GM23248 (cell line): ENCODE data around the gene DPCD. TPM values are rescaled to one million over a fixed set of nuclear protein-coding genes. Genes with fewer than 3 reads are reported as not detected.

ENCODE experiments used
- DNase-seq: peaks from one replicate; pipeline ENCODE4 v3.0.0-alpha.2; 2015
- H2AFZ ChIP-seq: fragments of 200-600 bp; sonication (generic); 2 replicates; pipeline ENCODE4 v1.6.1; 2016; ENCODE audit warnings: antibody characterized with exemption
- H3F3A ChIP-seq: fragments of 200-600 bp; sonication (generic); 2 replicates; pipeline ENCODE4 v1.6.1; 2016; ENCODE audit warnings: mild to moderate bottlenecking, antibody characterized with exemption, mixed run types; ENCODE audit not compliant: insufficient read depth
- H3K27ac ChIP-seq: fragments of 200-600 bp; sonication (generic); 2 replicates; pipeline ENCODE4 v1.5.1; 2016; ENCODE audit warnings: mild to moderate bottlenecking
- H3K27me3 ChIP-seq: fragments of 200-600 bp; sonication (generic); replicated peaks from 2 replicates; pipeline ENCODE4 v1.6.1; 2016; ENCODE audit warnings: mild to moderate bottlenecking; ENCODE audit not compliant: insufficient read depth
- H3K36me3 ChIP-seq: fragments of 200-600 bp; sonication (generic); 2 replicates; pipeline ENCODE4 v1.6.1; 2016; ENCODE audit warnings: low read depth, mild to moderate bottlenecking
- H3K4me1 ChIP-seq: fragments of 200-600 bp; sonication (generic); 2 replicates; pipeline ENCODE4 v1.6.1; 2016; ENCODE audit warnings: mild to moderate bottlenecking; ENCODE audit not compliant: insufficient read depth
- H3K4me2 ChIP-seq: fragments of 200-600 bp; sonication (generic); one replicate; pipeline ENCODE4 v1.6.1; 2016; ENCODE audit warnings: mild to moderate bottlenecking; ENCODE audit not compliant: unreplicated experiment
- H3K4me3 ChIP-seq: fragments of 200-600 bp; sonication (generic); 2 replicates; pipeline ENCODE4 v1.5.1; 2016; ENCODE audit warnings: mild to moderate bottlenecking
- H3K79me2 ChIP-seq: fragments of 200-600 bp; sonication (generic); 2 replicates; pipeline ENCODE4 v1.6.1; 2016; ENCODE audit warnings: mild to moderate bottlenecking; ENCODE audit not compliant: insufficient read depth
- H3K9ac ChIP-seq: fragments of 200-600 bp; sonication (generic); 2 replicates; pipeline ENCODE4 v1.6.1; 2016; ENCODE audit warnings: mild to moderate bottlenecking
- H3K9me2 ChIP-seq: fragments of 200-600 bp; sonication (generic); 2 replicates; pipeline ENCODE4 v1.6.1; 2016; ENCODE audit warnings: mixed run types, mild to moderate bottlenecking, moderate library complexity; ENCODE audit not compliant: insufficient read depth
- H3K9me3 ChIP-seq: fragments of 200-600 bp; sonication (generic); one replicate; pipeline ENCODE4 v1.6.1; 2017; ENCODE audit warnings: low read depth
- H4K20me1 ChIP-seq: fragments of 200-600 bp; sonication (generic); 2 replicates; pipeline ENCODE4 v1.6.0; 2016; ENCODE audit not compliant: insufficient read depth
- EZH2 ChIP-seq: fragments of 200-600 bp; sonication (generic); IDR thresholded peaks from 2 replicates; pipeline ENCODE4 v1.6.1; 2018; ENCODE audit warnings: antibody characterized with exemption, mild to moderate bottlenecking; ENCODE audit not compliant: insufficient read depth, poor library complexity, severe bottlenecking
- EZH2phosphoT487 ChIP-seq: fragments of 200-600 bp; sonication (generic); IDR thresholded peaks from 2 replicates; pipeline ENCODE4 v1.6.1; 2018; ENCODE audit warnings: antibody characterized with exemption, moderate library complexity, mild to moderate bottlenecking, low read depth; ENCODE audit not compliant: insufficient read depth
- WGBS, 2 experiments: methylation state at CpG; one replicate each; pipeline ENCODE4 v1.1.6; 2015 to 2017; ENCODE audit warnings: low lambda C conversion rate in 2 of 2, low coverage in 1 of 2; ENCODE audit errors: missing lambda C conversion rate in 2 of 2; 5-methylcytosine and 5-hydroxymethylcytosine counted together
- in situ Hi-C: fragments of 300-500 bp; cut with MboI; formaldehyde crosslinking; loops from 2 replicates; pipeline ENCODE4 v1.15.0; 2020
- polyA plus RNA-seq: library from polyadenylated mRNA; unstranded; fragments of >200 nt; fragmentation: Nextera tagmentation; extraction: Ambion mirVana; gene quantifications from 2 replicates; pipeline ENCODE4 v1.2.1, GENCODE V29; 2016
- total RNA-seq: library from RNA; depleted of rRNA; stranded (reverse); fragments of >200 nt; shearing (Covaris generic); gene quantifications from 2 replicates; pipeline ENCODE4 v1.2.3, GENCODE V29; 2014

The DPCD gene
- total and polyA plus RNA-seq, 2 experiments from 2014 or later: 57.9 to 59.9 TPM

DNA sequence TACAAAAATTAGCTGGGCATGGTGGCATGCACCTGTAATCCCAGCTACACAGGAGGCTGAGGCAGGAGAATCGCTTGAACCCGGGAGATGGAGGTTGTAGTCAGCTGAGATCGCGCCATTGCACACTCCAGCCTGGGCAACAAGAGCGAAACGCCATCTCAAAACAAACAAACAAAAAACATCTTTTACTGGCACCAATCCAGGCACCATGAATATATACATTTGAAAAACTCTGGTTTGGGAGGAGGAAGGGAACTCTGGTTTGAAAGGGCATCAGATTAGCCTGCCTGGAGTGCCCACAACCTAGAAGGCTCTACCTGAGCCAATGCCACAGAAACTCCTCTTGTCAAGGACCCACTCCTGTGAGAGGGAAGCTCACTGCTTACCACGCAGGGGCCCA, 16.0 kb upstream of the DPCD start:
- H3K4me2 ChIP-seq: no peak overlapping the region
- no peak for DNase-seq
- H3K79me2 ChIP-seq: no peaks in the 10 kb centered on the region
- H2AFZ ChIP-seq: no peak overlapping the region
- H3K9me2 ChIP-seq: no peaks in the 10 kb centered on the region
- H3K9ac ChIP-seq: no peak overlapping the region
- H3K4me1 ChIP-seq: no peaks in the 10 kb centered on the region
- no peaks in the 10 kb centered on the region for H3K9me3 ChIP-seq
- no peaks in the 10 kb centered on the region for H4K20me1 ChIP-seq
- TF ChIP-seq EZH2phosphoT487 (no peak), EZH2 (no peak)
- no peak overlapping the region for H3K27ac ChIP-seq
- H3F3A ChIP-seq: no peaks in the 10 kb centered on the region
- in situ Hi-C loops: no loop called here
- H3K27me3 ChIP-seq: peaks cover 15% of the 10 kb centered on the region
- 83 to 85% methylated on average over 7 of the region's 7 CpGs for WGBS, 2 experiments
- H3K36me3 ChIP-seq: no peaks in the 10 kb centered on the region
- no peak overlapping the region for H3K4me3 ChIP-seq

- DNase-seq: no peak
- no peak overlapping the region for H3K27ac ChIP-seq
- H3K79me2 ChIP-seq: no peaks in the 10 kb centered on the region
- no peak overlapping the region for H3K9ac ChIP-seq
- H3K4me1 ChIP-seq: no peaks in the 10 kb centered on the region
- no peaks in the 10 kb centered on the region for H3F3A ChIP-seq
- TF ChIP-seq EZH2 (no peak), EZH2phosphoT487 (no peak)
- no peak overlapping the region for H2AFZ ChIP-seq
- H3K27me3 ChIP-seq: peaks cover 9% of the 10 kb centered on the region
- no peak overlapping the region for H3K4me2 ChIP-seq
- WGBS, 2 experiments: 76 to 80% methylated on average over 2 of the region's 2 CpGs
- H3K9me2 ChIP-seq: no peaks in the 10 kb centered on the region
- in situ Hi-C loops: no loop called here
- H3K4me3 ChIP-seq: no peak overlapping the region
- no peaks in the 10 kb centered on the region for H3K36me3 ChIP-seq
- H3K9me3 ChIP-seq: no peaks in the 10 kb centered on the region
- H4K20me1 ChIP-seq: no peaks in the 10 kb centered on the region
Observed at GRCh38 chr10:101572785-101573184, 15.3 kb upstream of the DPCD start.

GRCh38 chr10:101573885-101574753, 14.0 kb upstream of the DPCD start:
- TF ChIP-seq EZH2phosphoT487: no peak
- TF ChIP-seq EZH2: no peak
- no peaks in the 10 kb centered on the region for H3K9me3 ChIP-seq
- H3K27me3 ChIP-seq: peaks cover 7% of the 10 kb centered on the region; the same call in 1 of the 2 replicates
- H3K4me1 ChIP-seq: no peaks in the 10 kb centered on the region
- no peak overlapping the region for H3K27ac ChIP-seq
- no peaks in the 10 kb centered on the region for H3F3A ChIP-seq
- H3K9ac ChIP-seq: no peak overlapping the region
- H3K9me2 ChIP-seq: no peaks in the 10 kb centered on the region
- H4K20me1 ChIP-seq: no peaks in the 10 kb centered on the region
- H3K4me3 ChIP-seq: no peak overlapping the region
- no peak for DNase-seq
- H3K36me3 ChIP-seq: no peaks in the 10 kb centered on the region
- in situ Hi-C loops: no loop called here
- no peak overlapping the region for H3K4me2 ChIP-seq
- H2AFZ ChIP-seq: no peak overlapping the region
- H3K79me2 ChIP-seq: no peaks in the 10 kb centered on the region
- WGBS, 2 experiments: 75 to 78% methylated on average over 25 of the region's 25 CpGs

DNA sequence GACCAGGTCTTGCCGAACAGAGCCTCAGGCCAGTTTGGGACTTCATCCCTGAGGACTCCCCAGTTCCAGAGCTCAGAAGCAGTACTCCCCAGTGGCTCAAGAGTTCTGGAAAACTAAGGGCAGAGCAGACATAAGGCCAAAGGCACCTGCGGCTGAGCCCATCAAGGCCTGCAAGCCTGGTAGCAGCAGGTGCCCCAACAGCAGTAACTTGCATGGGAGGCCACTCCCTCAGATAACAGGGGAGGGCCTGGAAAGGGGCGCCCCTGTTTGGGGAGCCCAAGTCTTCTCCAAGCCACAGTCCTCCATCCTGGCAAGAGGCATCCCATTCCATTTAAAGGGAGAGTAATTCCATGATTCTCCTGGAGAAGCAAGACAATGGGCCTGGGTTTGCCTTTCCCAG, 13.0 kb upstream of the DPCD start:
- DNase-seq: no peak
- Histone ChIP-seq H3F3A (no peaks in the 10 kb centered on the region), H3K9ac (no peak overlapping the region), H2AFZ (no peak overlapping the region), H3K9me2 (no peaks in the 10 kb centered on the region), H3K4me2 (no peak overlapping the region), H3K4me1 (no peaks in the 10 kb centered on the region), H3K4me3 (no peak overlapping the region), H3K9me3 (no peaks in the 10 kb centered on the region), H3K36me3 (no peaks in the 10 kb centered on the region), H4K20me1 (no peaks in the 10 kb centered on the region), H3K27ac (no peak overlapping the region), H3K27me3 (no peaks in the 10 kb centered on the region), H3K79me2 (no peaks in the 10 kb centered on the region)
- 88 to 89% methylated on average over 3 of the region's 3 CpGs for WGBS, 2 experiments
- in situ Hi-C loops: no loop called here
- TF ChIP-seq EZH2: no peak
